Upper lobe of right lung (tissue), 1 donor: ENCODE measurements around the gene POU5F2. TPM values are rescaled to one million over a fixed set of nuclear protein-coding genes. Genes with fewer than 3 reads are reported as not detected.
A peak's percentile ranks its signal among the peaks of the same experiment; 100 is the strongest.

Experiments
- ATAC-seq: fragments of 200-7000 bp; cut with Tn5 transposase; one replicate; pipeline ENCODE4 v1.9.1; 2020; ENCODE audit warnings: mild to moderate bottlenecking, moderate library complexity
- DNase-seq: peaks from one replicate; pipeline ENCODE4 v3.0.0-alpha.2; 2020
- H3K27ac ChIP-seq: fragments of 200-600 bp; one replicate; pipeline ENCODE4 v1.8.0; 2022
- H3K27me3 ChIP-seq: fragments of 200-600 bp; one replicate; pipeline ENCODE4 v1.8.0; 2022; ENCODE audit warnings: mild to moderate bottlenecking
- H3K36me3 ChIP-seq: fragments of 200-600 bp; one replicate; pipeline ENCODE4 v1.8.0; 2022
- H3K4me1 ChIP-seq: fragments of 200-600 bp; one replicate; pipeline ENCODE4 v1.8.0; 2022
- H3K4me3 ChIP-seq: fragments of 200-600 bp; one replicate; pipeline ENCODE4 v1.8.0; 2022; ENCODE audit warnings: mild to moderate bottlenecking
- H3K9me3 ChIP-seq: fragments of 200-600 bp; one replicate; pipeline ENCODE4 v1.8.0; 2022
- intact Hi-C: fragments of 100-400 bp; cut with DNase I; formaldehyde crosslinking; loops from one replicate; pipeline ENCODE4 v1.11.0; 2022
- long read RNA-seq: library from polyadenylated mRNA; unstranded; transcript quantifications from one replicate; pipeline ENCODE4 v2.0.0, GENCODE V29; 2021
- total RNA-seq: library from RNA; stranded (reverse); fragmentation: NEBNext Ultra II Directional; extraction: Animal tissue kit (Norgen Biotek cat#: 25700); gene quantifications from one replicate; pipeline ENCODE4 v1.2.1, GENCODE V29; 2021
- TF ChIP-seq, protein P1 (sequence below): fragments of 200-600 bp; IDR thresholded peaks from one replicate; pipeline ENCODE4 v1.8.0; 2022; ENCODE audit warnings: antibody characterized with exemption
- donor health status: DM: no; HTN: yes; CAD: no; lungs with severe emphysema.

The POU5F2 gene, protein sequence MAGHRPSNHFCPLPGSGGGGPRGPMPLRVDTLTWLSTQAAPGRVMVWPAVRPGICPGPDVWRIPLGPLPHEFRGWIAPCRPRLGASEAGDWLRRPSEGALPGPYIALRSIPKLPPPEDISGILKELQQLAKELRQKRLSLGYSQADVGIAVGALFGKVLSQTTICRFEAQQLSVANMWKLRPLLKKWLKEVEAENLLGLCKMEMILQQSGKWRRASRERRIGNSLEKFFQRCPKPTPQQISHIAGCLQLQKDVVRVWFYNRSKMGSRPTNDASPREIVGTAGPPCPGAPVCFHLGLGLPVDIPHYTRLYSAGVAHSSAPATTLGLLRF
- 1.6 TPM for total RNA-seq
- long read RNA-seq = 0 reads

DNA sequence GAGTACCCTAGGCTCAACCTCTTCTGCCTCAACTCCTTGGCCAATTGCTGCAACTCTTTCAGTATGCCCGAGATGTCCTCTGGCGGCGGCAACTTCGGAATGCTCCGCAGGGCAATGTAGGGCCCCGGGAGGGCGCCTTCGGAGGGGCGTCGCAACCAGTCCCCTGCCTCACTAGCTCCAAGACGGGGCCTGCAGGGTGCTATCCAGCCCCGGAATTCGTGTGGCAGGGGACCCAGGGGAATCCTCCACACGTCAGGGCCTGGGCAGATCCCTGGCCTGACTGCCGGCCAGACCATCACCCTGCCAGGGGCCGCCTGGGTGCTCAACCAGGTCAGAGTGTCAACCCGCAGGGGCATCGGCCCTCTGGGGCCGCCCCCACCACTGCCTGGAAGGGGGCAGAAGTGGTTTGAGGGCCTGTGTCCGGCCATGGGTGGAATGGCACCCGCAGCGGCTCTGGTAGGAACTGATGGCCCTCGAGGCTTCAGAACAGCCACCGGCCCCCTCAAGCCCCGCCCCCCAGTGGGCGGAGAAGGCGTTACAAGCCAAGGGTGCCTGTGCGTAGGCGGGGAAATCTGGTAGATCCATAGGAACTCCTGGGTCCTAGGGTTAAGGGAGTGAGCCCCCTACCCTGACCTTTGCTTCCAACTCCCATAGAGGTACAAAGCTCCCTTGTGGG is at the start of gene POU5F2:
Gene POU5F2 (minus strand): TSS at position 465 of the 676 bp plus-strand sequence. CDS start 37 bp downstream, at position 428.
- Histone ChIP-seq H3K9me3 (no peaks in the 10 kb centered on the region), H3K27ac (no peak within 1 kb of the TSS), H3K27me3 (no peaks in the 10 kb centered on the region), H3K4me3 (no peak within 1 kb of the TSS), H3K36me3 (no peaks in the 10 kb centered on the region), H3K4me1 (no peaks in the 10 kb centered on the region)
- ATAC-seq (peak; percentile 25), DNase-seq (peak; percentile 53)
- TF ChIP-seq, protein P1, sequence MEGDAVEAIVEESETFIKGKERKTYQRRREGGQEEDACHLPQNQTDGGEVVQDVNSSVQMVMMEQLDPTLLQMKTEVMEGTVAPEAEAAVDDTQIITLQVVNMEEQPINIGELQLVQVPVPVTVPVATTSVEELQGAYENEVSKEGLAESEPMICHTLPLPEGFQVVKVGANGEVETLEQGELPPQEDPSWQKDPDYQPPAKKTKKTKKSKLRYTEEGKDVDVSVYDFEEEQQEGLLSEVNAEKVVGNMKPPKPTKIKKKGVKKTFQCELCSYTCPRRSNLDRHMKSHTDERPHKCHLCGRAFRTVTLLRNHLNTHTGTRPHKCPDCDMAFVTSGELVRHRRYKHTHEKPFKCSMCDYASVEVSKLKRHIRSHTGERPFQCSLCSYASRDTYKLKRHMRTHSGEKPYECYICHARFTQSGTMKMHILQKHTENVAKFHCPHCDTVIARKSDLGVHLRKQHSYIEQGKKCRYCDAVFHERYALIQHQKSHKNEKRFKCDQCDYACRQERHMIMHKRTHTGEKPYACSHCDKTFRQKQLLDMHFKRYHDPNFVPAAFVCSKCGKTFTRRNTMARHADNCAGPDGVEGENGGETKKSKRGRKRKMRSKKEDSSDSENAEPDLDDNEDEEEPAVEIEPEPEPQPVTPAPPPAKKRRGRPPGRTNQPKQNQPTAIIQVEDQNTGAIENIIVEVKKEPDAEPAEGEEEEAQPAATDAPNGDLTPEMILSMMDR = no peak
- intact Hi-C loops = no loop called here

DNA sequence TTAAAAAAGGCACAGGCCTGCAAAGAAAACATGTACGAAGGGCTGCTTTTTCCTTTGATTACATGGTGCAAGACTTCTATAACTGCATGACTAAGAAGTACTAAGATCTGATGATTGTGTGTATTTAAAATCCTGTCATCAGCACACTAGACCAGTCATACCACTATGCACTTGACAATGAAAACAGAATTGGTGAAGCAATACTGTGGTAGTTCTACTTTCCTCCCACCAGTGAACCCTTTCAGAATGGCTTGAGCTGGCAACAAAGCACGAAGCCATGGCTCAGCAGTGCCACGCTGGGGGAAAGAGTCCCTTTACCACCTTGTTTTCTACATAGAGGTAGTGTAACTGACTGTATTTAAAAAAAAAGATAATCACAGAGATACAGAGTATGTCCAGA is 49.0 kb upstream of the POU5F2 start:
- H3K27me3 ChIP-seq = no peaks in the 10 kb centered on the region
- H3K36me3 ChIP-seq = no peaks in the 10 kb centered on the region
- no peak for DNase-seq
- peaks cover 5% of the 10 kb centered on the region for H3K4me1 ChIP-seq
- H3K4me3 ChIP-seq = no peak overlapping the region
- intact Hi-C loops = loop anchor here (10.0 kb wide), 2 partner anchors 176 to 206 kb away; partner anchors contain the start of genes NR2F1 and NR2F1-AS1
- peak; percentile 80 for ATAC-seq
- TF ChIP-seq, protein P1 = no peak
- H3K27ac ChIP-seq = no peak overlapping the region
- no peaks in the 10 kb centered on the region for H3K9me3 ChIP-seq

DNA sequence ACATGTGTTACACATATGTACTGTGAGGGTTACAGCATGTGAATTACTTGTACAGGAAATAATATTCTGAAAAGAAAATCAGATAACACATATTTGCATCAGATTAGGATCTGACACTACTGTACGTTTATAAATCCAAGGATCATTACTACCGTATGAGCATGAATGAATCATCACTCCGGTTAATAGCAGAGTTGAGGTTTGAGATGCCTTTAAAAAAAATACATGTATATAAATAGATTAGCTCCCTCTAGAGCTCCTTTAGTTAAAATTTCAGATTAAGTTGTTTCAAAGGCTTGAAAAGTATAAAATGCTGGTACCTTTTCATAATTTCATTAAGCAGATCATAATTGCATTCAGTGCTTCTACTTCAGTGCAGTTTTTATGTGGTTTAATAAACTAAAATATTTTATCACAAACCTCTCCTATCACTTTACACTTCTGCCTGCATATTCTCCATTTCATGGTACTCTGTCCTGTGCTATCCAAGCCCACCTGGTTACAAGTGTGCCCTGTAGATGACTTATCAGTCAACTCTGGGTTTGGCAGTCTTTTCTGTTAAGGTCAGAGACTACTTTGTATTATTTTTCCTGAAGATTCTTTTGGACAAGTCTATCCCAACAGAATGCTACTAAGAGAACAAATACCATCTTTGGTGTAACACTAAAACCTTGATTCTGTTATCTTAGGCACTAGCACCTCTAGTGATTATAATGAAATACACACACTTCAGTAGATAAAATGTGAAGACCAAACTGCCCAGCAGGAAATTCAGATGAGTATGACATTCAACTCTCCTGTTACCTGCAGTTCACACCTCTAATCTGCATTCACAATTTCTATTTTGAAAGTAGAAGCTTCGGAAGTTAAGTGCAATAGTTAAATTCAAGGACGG is 48.0 kb upstream of the POU5F2 start:
- Histone ChIP-seq H3K27me3 (no peaks in the 10 kb centered on the region), H3K36me3 (no peaks in the 10 kb centered on the region), H3K4me3 (no peak overlapping the region), H3K9me3 (no peaks in the 10 kb centered on the region), H3K4me1 (peaks cover 5% of the 10 kb centered on the region), H3K27ac (no peak overlapping the region)
- ATAC-seq (no peak), DNase-seq (no peak)
- intact Hi-C loops = loop anchor here (10.0 kb wide), 2 partner anchors 175 to 205 kb away; partner anchors contain the start of genes NR2F1 and NR2F1-AS1
- TF ChIP-seq, protein P1 = no peak

DNA sequence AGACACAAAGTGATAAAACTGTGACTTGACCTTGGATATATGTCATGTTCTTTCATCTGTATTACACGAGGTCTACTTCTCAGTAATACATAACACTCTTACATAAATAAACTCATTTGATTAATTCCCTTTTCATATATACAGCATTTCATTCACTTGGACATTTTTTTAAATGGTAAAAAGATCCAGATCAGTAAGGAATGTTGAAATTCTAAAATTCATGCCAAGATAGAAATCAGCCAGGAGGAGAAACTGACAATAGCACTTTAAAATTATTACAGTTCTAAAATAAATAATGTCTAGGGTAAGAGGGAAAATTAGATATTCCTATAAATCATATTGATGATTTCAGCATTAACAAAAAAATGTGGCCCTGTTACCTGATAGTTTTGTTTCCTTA is 46.2 kb upstream of the POU5F2 start:
- DNase-seq (no peak), ATAC-seq (no peak)
- Histone ChIP-seq H3K36me3 (no peaks in the 10 kb centered on the region), H3K27me3 (no peaks in the 10 kb centered on the region), H3K27ac (no peak overlapping the region), H3K4me1 (peaks cover 5% of the 10 kb centered on the region), H3K9me3 (no peaks in the 10 kb centered on the region), H3K4me3 (no peak overlapping the region)
- intact Hi-C loops = no loop called here
- TF ChIP-seq, protein P1 = no peak

DNA sequence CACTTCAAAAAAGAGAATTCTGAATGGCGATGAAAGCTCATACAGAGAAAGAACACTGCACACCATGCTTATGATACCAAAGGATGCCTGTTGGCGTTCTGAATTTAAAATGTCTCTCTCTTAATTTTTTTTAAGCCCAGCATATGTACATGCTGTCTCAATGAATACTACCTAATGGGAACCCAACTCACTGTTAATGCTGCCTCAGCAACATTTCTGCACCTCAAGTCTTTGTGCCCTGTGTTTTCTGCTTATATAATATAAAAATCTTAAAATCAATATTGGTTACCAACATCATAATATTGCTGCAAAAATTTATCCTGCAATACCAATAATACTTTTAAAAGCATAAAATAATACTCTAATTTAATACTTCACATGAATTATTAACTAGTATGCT is 44.1 kb upstream of the POU5F2 start:
- Histone ChIP-seq H3K27ac (no peak overlapping the region), H3K36me3 (no peaks in the 10 kb centered on the region), H3K4me1 (no peaks in the 10 kb centered on the region), H3K27me3 (no peaks in the 10 kb centered on the region), H3K9me3 (no peaks in the 10 kb centered on the region), H3K4me3 (no peak overlapping the region)
- intact Hi-C loops = no loop called here
- no peak for DNase-seq
- ATAC-seq = no peak
- TF ChIP-seq, protein P1 = no peak
